ENCODE data around the gene RGS16.

RGS16 gene

DNA sequence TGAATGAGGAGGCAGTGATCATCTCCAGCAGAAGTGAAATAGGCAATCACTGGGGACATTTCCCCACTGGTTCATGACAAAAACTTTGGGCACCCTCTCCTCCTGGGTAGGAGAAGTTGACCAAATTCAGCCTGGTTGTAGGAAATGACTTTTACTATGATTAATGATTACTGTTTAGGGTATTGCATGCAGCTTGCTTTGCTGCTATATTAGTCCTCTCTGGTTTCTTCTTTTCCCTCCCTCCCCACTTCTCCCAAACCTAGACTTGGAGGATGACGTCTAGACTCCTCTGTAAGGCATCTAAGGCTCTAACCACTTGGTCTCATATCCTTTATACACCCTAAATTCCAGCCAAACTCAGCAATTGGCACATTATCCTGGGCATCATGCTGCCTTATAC lies 3.4 kb upstream of the RGS16 start:
- no peak for DNase-seq

GRCh38 chr1:182603646-182604174 lies 479 bp downstream of the RGS16 start:
- peak; percentile 61 for DNase-seq

DNA sequence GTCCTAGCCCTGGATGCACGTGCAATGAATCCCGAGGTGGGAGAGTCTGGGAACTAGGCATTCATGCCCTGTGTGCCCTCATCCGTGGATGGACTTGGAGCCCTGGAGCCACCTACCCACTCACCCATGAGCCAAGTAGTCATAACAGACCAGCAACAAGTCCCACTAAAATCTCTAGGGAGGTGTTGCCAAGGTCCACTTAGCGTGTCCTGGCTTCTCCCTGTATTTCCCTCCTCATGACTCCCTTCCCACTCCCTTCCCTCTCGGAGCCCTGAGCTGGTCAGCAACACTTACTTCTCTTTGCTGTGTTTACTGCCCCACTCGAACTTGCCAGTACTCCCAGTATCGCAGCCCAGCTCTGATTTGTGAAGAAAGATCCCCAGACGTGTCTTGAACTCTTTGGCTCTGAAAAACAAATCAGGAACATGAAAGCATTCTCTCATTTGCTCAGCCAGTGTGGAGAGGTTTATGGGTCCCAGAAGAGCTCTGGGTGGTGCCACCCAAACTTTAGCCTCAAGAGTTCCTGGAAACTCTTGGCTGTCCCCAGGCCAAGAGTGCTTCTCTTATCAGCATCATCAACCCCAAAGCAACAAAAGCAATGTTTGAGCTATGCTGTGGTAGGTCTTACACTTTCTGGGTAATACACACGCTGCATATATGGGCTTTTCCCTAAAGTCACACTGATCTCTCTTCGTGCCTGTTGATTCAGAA lies 1.1 kb downstream of the RGS16 start:
- DNase-seq, result no peak

GRCh38 chr1:182601913-182602312 lies 2.3 kb downstream of the RGS16 start:
- peak; percentile 71 for DNase-seq

GRCh38 chr1:182601416-182601786 lies 2.8 kb downstream of the RGS16 start:
- peak; percentile 87 for DNase-seq

- DNase-seq, result no peak
Measured at GRCh38 chr1:182600745-182601415, 3.3 kb downstream of the RGS16 start.

- DNase-seq, result no peak
Measured at GRCh38 chr1:182600036-182600713, 4.0 kb downstream of the RGS16 start.

DNA sequence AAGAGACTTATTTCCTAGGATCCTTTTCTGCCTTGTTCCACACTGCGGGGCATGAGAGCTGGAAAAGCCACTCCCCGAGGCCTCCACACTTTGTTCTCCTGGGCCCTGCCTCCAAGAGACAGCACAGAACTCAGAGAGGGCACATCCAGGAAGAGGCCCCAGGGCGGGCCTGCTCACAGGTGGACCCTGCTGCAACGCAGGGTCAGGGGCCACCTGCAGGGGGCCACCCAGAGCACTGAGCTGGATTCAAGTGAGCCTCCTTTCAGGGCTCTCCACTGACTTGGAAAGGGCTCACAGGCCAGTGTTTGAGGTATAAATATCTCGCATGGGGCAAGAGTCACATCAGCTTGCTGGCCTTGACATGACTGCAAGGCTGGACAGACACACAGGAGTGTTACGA lies 4.8 kb downstream of the RGS16 start:
- DNase-seq, result no peak

- no peak for DNase-seq
Measured at GRCh38 chr1:182598296-182598695, 5.9 kb downstream of the RGS16 start.

DNA sequence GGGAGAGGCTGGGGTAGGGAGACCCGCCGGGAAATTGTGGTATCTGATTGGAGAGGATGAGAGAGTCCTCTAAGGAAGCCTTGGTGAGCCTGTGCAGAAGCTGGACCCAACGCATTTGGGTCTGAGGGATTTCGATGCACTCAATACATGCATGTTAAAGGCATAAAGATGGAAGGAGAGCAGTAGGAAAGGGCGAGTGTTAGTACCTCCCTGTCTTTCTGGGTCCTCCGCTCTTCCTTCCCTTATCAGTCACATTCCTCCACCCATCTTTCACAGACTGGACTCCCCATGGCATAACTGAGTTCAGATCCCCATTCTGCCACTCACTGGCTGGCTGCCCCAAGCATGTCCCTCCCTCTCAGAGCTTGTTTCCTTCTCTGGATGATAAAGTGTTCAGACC lies 7.3 kb downstream of the RGS16 start:
- no peak for DNase-seq

- DNase-seq, result peak; percentile 12
Measured at GRCh38 chr1:182595641-182596240, 8.4 kb downstream of the RGS16 start.

DNA sequence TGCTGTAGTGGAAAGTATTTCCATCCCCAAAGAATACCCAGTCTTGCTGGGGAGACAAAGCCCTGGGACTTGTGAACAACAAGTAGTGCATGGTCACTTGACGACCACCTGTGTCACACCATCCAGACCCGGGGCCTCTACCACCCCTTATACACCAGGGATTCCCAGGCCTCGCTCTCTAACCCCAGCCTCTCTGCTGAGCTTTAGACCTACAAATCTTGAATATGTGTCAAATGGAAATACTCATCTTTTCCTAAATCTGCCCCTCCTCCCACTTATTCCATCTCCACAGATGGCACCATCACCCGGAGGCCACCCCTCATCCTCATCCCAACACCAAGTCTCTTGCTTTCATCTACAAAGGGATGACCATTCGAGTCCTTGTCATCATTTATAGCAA lies 14.3 kb downstream of the RGS16 start:
- no peak for DNase-seq

- no peak for DNase-seq
Measured at GRCh38 chr1:182589520-182589919, 14.7 kb downstream of the RGS16 start.

DNA sequence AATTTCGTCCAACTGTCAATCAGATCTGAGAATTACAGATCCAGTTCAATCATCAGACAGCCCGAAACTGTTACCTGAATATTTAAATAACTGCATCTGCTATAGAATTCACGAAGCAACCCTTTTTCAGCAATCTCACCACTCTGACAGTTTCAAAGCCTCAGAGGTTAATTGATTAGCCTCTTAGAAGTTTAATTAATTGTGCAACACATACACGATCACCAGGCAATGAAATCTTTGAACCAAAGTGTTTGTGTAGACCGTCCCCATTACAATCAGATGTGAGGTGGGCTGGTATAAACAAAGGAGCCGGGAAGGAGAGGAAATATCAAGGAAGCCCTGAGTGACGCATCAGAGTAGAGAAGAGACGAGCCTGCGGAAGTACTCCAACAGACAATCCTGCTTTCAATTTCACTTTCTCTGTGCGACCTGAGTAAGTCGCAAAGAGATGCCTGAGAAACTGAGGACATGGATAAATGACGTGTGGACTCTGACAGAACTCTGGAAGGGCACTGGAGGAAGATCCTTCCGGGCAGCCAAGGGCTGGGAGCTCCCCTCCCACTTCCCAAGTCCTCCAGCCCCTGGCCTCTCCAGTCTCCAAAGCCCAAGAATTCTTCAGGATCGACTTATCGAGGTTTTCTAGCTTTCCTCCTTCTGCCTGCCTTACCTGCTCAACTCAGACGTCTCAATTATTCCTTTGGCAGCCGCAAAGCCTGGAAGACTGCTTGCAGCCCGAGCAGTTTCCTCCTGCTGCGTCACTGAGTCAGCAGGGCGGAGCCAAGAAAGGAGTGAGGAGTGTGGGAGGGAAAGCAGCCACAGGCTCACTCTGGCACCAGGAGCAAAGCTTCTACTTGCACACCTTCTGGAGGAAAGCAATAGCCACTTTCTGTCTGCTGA lies 15.4 kb downstream of the RGS16 start, which contains the start of gene RNASEL:
Gene RNASEL, minus strand, starts transcription at position 757 of the 897 bp plus-strand sequence. CDS start 2,450 bp downstream, outside the sequence.
- peak; percentile 67 for DNase-seq

DNA sequence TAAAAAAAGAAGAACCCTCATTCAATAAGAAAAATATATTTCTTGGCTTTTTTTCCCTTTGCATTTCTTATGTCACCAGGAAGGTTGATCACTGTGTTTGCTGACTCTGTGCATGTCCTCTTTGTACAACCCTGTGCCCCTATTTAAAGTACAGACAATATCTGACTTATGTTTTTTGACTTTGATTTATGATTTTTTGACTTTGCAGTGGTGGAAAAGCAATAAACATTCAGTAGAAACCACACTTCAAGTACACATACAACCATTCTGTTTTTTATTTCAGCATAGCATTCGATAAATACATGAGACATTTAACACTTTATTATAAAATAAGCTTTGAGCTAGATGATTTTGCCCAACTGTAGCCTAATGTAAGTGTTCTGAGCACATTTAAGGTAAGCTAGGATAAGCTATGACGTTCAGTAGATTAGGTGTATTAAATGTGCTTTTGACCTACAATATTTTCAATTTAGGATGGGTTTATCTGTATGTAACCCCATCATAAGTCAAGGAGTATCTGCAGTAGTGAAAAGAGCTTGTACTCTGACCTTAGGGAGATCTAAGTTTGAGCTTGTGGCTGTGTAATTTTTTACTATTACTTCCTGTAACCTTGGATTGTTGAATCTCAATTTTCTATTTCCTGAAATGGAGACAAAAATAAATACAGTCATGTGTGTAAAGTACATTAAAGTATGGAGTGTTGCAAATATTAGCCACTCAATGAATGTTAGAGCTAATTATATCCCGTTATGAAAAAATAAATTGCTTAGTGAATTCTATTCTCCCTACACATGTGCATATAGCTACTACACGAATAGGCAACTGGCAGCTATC lies 16.3 kb downstream of the RGS16 start:
- DNase-seq, result no peak

GRCh38 chr1:182587093-182587492 lies 17.1 kb downstream of the RGS16 start:
- DNase-seq, result no peak

- no peak for DNase-seq
Measured at GRCh38 chr1:182586380-182586779, 17.8 kb downstream of the RGS16 start.

DNA sequence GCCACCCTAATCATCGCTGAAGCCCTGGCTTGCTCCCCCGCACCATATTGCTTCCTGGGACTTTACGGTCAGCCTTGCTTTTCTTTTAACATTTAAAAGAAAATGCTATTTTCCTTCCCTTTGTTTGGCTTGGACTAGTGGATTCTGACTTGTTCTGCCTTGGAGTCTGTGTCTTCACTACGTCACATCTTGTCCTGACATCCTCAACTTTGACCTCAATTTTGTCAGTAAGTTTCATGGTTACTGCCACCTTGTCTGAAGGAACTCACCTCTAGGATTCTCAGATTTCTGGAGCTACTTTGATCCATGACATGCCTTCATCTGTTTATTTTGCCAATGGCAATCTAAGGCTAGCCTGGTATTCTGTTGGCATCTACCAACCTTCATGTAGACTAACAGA lies 19.4 kb downstream of the RGS16 start:
- no peak for DNase-seq

DNA sequence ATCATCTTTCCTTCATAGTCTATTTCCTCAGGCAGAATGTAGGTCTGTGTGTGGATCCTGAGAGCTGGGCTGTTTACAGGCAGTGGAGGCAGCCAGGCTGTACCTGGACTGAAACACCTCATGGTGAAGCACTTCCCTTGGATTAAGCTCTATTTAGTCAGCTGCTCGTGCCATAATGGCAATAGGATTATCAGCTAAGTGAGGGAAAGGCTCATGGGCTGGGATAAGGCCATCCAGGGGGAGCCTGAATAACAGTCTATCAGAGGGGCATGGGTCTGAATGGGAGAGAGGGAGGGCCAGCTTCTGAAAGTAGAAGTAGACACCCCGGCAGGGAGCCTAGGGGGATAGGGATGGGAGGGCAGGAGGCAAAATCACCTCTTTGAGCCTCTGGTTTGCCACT lies 23.5 kb downstream of the RGS16 start:
- DNase-seq, result no peak

DNA sequence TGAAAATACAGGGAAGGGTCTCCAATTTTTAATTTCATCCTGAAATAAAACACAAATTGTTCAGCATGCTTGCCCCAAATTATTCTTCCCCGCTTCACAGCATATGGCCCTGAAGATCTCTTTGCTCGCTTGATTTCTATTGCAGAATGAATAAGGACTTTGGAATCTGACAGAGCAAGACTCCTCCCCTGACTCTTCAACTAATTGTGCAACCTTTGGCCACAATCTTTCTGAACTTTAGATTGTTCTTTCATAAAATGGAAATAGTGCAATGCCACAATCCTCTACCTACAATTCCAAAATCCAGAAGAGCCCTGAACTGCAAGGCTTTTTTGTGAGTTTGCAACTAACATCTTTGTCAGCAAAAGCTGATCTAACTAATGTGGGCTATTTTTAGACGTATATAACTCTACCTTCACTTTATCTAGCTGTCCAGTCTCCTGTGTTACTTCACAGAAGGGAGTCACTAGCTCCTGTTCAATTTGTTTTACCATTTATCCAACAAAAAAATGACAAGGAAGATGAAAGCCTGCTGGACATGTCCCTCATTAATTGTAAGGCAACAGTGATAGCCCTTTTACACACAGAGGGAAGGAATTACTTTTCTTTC lies 28.5 kb downstream of the RGS16 start:
- no peak for DNase-seq

DNA sequence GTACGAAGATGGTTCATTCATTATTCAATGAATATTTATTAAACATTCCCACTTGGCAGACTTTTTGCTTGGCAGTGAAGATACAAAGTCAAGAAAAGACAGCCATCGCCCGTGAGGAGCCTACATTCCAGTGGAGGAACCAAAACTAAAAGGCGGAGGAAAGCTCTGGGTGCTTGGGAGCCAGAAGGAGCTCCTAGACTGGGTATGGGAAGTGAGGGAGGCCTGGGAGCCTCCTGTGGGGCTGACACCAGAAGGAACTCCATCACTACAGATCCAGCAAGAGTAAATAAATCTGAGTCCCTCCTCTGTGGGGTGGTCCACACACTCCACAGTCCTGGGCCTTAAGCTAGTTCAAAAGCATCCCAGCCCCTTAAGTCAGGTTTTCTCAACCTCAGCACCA lies 30.0 kb downstream of the RGS16 start:
- no peak for DNase-seq

Measured in NCI-H2227 treated with DMSO at 0.1 percent for 48 hours (cell line).